ENCODE data around the gene RUNDC3A.
A peak's percentile ranks its signal among the peaks of the same experiment; 100 is the strongest.

RUNDC3A gene

DNA sequence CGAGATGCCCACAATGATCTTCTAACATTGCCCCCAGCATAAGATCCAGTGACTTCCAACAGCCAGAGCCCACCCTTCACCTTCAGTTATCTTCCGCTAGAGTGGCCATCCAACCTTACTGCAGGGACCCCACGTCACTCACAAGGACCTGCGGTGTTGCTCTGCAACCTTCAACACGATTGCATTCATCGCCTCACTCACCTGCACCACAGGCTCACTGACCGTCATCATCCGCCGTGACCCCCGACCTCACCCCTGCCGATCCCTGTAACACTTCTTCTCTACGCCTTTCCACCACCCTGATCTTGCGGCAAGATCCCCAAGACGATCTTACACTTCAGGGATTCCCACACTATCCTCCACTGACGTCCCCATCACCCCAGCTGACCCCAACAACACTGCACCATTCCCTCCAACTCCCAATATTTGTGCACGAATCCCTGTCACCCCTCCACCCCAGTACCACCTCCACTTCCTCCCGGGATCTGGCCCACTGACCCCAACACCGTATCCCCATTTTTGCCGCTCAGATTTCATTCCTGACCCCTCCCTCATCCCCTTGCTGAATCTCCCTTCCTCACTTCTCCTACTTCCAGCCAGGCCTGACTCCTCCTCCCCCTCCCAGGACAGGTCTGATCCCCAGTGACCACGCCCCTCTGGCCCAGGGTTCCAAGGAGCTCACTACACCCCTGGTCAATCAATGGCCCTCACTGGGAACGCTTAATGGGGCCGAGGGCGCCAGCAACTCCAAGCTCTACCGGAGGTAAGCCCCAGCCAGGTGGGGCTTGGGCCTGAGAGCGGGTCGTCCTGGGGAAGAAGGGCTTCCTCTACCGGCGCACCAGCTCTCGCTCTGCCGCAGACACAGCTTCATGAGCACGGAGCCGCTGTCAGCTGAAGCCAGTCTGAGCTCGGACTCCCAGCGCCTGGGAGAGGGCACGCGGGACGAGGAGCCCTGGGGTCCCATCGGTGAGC, 7.6 kb downstream of the RUNDC3A start (continued):
- TF ChIP-seq, protein P1, sequence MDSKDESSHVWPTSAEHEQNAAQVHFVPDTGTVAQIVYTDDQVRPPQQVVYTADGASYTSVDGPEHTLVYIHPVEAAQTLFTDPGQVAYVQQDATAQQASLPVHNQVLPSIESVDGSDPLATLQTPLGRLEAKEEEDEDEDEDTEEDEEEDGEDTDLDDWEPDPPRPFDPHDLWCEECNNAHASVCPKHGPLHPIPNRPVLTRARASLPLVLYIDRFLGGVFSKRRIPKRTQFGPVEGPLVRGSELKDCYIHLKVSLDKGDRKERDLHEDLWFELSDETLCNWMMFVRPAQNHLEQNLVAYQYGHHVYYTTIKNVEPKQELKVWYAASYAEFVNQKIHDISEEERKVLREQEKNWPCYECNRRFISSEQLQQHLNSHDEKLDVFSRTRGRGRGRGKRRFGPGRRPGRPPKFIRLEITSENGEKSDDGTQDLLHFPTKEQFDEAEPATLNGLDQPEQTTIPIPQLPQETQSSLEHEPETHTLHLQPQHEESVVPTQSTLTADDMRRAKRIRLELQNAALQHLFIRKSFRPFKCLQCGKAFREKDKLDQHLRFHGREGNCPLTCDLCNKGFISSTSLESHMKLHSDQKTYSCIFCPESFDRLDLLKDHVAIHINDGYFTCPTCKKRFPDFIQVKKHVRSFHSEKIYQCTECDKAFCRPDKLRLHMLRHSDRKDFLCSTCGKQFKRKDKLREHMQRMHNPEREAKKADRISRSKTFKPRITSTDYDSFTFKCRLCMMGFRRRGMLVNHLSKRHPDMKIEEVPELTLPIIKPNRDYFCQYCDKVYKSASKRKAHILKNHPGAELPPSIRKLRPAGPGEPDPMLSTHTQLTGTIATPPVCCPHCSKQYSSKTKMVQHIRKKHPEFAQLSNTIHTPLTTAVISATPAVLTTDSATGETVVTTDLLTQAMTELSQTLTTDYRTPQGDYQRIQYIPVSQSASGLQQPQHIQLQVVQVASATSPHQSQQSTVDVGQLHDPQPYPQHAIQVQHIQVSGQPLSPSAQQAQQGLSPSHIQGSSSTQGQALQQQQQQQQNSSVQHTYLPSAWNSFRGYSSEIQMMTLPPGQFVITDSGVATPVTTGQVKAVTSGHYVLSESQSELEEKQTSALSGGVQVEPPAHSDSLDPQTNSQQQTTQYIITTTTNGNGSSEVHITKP (tag by site-specific recombination; IDR thresholded peaks at IDR 0.05) = no peak
- no peak for TF ChIP-seq ZSCAN16 (tag by site-specific recombination; IDR thresholded peaks at IDR 0.05)
- TF ChIP-seq, protein P2, sequence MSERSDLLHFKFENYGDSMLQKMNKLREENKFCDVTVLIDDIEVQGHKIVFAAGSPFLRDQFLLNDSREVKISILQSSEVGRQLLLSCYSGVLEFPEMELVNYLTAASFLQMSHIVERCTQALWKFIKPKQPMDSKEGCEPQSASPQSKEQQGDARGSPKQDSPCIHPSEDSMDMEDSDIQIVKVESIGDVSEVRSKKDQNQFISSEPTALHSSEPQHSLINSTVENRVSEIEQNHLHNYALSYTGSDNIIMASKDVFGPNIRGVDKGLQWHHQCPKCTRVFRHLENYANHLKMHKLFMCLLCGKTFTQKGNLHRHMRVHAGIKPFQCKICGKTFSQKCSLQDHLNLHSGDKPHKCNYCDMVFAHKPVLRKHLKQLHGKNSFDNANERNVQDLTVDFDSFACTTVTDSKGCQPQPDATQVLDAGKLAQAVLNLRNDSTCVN (tag by site-specific recombination; optimal IDR thresholded peaks at IDR 0.05) = no peak
- TF ChIP-seq, protein P3, sequence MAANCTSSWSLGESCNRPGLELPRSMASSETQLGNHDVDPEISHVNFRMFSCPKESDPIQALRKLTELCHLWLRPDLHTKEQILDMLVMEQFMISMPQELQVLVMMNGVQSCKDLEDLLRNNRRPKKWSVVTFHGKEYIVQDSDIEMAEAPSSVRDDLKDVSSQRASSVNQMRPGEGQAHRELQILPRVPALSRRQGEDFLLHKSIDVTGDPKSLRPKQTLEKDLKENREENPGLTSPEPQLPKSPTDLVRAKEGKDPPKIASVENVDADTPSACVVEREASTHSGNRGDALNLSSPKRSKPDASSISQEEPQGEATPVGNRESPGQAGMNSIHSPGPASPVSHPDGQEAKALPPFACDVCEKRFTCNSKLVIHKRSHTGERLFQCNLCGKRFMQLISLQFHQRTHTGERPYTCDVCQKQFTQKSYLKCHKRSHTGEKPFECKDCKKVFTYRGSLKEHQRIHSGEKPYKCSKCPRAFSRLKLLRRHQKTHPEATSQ (tag by site-specific recombination; IDR thresholded peaks at IDR 0.05) = no peak
- no peak for TF ChIP-seq ZNF26 (tag by site-specific recombination; IDR thresholded peaks at IDR 0.05)
- no peak for TF ChIP-seq ZBTB49 (tag by site-specific recombination; IDR thresholded peaks at IDR 0.05; ENCODE audit: low read depth)
- TF ChIP-seq, protein P4, sequence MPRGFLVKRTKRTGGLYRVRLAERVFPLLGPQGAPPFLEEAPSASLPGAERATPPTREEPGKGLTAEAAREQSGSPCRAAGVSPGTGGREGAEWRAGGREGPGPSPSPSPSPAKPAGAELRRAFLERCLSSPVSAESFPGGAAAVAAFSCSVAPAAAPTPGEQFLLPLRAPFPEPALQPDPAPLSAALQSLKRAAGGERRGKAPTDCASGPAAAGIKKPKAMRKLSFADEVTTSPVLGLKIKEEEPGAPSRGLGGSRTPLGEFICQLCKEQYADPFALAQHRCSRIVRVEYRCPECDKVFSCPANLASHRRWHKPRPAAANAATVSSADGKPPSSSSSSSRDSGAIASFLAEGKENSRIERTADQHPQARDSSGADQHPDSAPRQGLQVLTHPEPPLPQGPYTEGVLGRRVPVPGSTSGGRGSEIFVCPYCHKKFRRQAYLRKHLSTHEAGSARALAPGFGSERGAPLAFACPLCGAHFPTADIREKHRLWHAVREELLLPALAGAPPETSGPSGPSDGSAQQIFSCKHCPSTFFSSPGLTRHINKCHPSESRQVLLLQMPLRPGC (tag by site-specific recombination; IDR thresholded peaks at IDR 0.05) = 0 out of 2 replicates have a peak, but pooled peaks have one; percentile 17
- no peak for TF ChIP-seq FEZF1 (tag by site-specific recombination; IDR thresholded peaks at IDR 0.05)
- TF ChIP-seq ZNF140 (tag by site-specific recombination; IDR thresholded peaks at IDR 0.05) = no peak
- TF ChIP-seq KLF7 (tag by site-specific recombination; IDR thresholded peaks at IDR 0.05; ENCODE audit: borderline replicate concordance) = peak; percentile 35; the same call in 1 of the 2 replicates
- TF ChIP-seq, protein P5, sequence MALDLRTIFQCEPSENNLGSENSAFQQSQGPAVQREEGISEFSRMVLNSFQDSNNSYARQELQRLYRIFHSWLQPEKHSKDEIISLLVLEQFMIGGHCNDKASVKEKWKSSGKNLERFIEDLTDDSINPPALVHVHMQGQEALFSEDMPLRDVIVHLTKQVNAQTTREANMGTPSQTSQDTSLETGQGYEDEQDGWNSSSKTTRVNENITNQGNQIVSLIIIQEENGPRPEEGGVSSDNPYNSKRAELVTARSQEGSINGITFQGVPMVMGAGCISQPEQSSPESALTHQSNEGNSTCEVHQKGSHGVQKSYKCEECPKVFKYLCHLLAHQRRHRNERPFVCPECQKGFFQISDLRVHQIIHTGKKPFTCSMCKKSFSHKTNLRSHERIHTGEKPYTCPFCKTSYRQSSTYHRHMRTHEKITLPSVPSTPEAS (tag by site-specific recombination; IDR thresholded peaks at IDR 0.05) = no peak
- TF ChIP-seq ZNF174 (tag by site-specific recombination; IDR thresholded peaks at IDR 0.05) = no peak
- no peak for TF ChIP-seq GLIS1 (tag by site-specific recombination; IDR thresholded peaks at IDR 0.05)
- TF ChIP-seq ZNF335 (tag by site-specific recombination; conservative IDR thresholded peaks at IDR 0.05) = no peak
- TF ChIP-seq ZNF423 (tag by site-specific recombination; IDR thresholded peaks at IDR 0.05) = no peak
- peak; percentile 6; the same call in 1 of the 2 replicates for TF ChIP-seq ZNF645 (tag by site-specific recombination; IDR thresholded peaks at IDR 0.05)
- TF ChIP-seq ZNF184 (tag by site-specific recombination; IDR thresholded peaks at IDR 0.05) = no peak
- peak; percentile 42; the same call in 1 of the 2 replicates for TF ChIP-seq ZNF571 (tag by site-specific recombination; IDR thresholded peaks at IDR 0.05)
- no peak for TF ChIP-seq ZNF530 (tag by site-specific recombination; IDR thresholded peaks at IDR 0.05; ENCODE audit: low read depth)
- no peak for TF ChIP-seq ZNF596 (tag by site-specific recombination; IDR thresholded peaks at IDR 0.05)
- peak; percentile 50; the same call in 1 of the 2 replicates for TF ChIP-seq KLF9 (tag by site-specific recombination; IDR thresholded peaks at IDR 0.05; ENCODE audit: low read depth)
- no peak for TF ChIP-seq ZEB2 (tag by site-specific recombination; IDR thresholded peaks at IDR 0.05)
- TF ChIP-seq ZNF221 (tag by site-specific recombination; IDR thresholded peaks at IDR 0.05; ENCODE audit: borderline replicate concordance) = no peak
